GM19455 (cell line): ENCODE results near the gene ACAP3.
"Not testable (repeated sequence)": the region's sequence is repeated elsewhere in the genome, so short reads cannot be mapped to it uniquely, and the experiment has no call there.

ENCODE experiments used
- ATAC-seq: cut with Tn5 transposase; IDR thresholded peaks from one replicate; pipeline ENCODE4 v1.9.1; 2021; ENCODE audit not compliant: unreplicated experiment

ACAP3 gene

GRCh38 chr1:1316199-1316598 is 8.5 kb upstream of the ACAP3 start:
- ATAC-seq = not testable (repeated sequence)

GRCh38 chr1:1315435-1315954 is 7.8 kb upstream of the ACAP3 start:
- ATAC-seq = no peak

- ATAC-seq = no peak
These were observed 7.1 kb upstream of the ACAP3 start for GRCh38 chr1:1314678-1315335.

GRCh38 chr1:1314237-1314586 is 6.5 kb upstream of the ACAP3 start:
- ATAC-seq = no peak

- no peak for ATAC-seq
These were observed 5.9 kb upstream of the ACAP3 start for GRCh38 chr1:1313500-1314236.

- ATAC-seq = no peak
These were observed 5.0 kb upstream of the ACAP3 start for GRCh38 chr1:1312450-1313314.

- no peak for ATAC-seq
These were observed 3.7 kb upstream of the ACAP3 start for GRCh38 chr1:1311107-1312104.

GRCh38 chr1:1310476-1311053 is 2.8 kb upstream of the ACAP3 start:
- ATAC-seq = no peak

GRCh38 chr1:1310109-1310385 is 2.3 kb upstream of the ACAP3 start:
- ATAC-seq = no peak

GRCh38 chr1:1309251-1310108 is 1.8 kb upstream of the ACAP3 start:
- no peak for ATAC-seq

GRCh38 chr1:1308756-1309250 is 1.1 kb upstream of the ACAP3 start:
- peak; percentile 3 for ATAC-seq

- peak; percentile 4 for ATAC-seq
These were observed 338 bp downstream of the ACAP3 start for GRCh38 chr1:1307261-1307922.

- no peak for ATAC-seq
These were observed 969 bp downstream of the ACAP3 start for GRCh38 chr1:1306661-1307260.

GRCh38 chr1:1306070-1306660 is 1.6 kb downstream of the ACAP3 start:
- ATAC-seq = no peak

- ATAC-seq = no peak
These were observed 2.2 kb downstream of the ACAP3 start for GRCh38 chr1:1305300-1306069.

GRCh38 chr1:1304331-1305299 is 3.1 kb downstream of the ACAP3 start:
- no peak for ATAC-seq
